GM19023 (cell line): ENCODE results near the gene CES2.
A peak's percentile ranks its signal among the peaks of the same experiment; 100 is the strongest.

Experiments used
- ATAC-seq: cut with Tn5 transposase; IDR thresholded peaks from one replicate; pipeline ENCODE4 v1.9.1; 2021; ENCODE audit warnings: mild to moderate bottlenecking, moderate library complexity; ENCODE audit not compliant: unreplicated experiment

Gene CES2

DNA sequence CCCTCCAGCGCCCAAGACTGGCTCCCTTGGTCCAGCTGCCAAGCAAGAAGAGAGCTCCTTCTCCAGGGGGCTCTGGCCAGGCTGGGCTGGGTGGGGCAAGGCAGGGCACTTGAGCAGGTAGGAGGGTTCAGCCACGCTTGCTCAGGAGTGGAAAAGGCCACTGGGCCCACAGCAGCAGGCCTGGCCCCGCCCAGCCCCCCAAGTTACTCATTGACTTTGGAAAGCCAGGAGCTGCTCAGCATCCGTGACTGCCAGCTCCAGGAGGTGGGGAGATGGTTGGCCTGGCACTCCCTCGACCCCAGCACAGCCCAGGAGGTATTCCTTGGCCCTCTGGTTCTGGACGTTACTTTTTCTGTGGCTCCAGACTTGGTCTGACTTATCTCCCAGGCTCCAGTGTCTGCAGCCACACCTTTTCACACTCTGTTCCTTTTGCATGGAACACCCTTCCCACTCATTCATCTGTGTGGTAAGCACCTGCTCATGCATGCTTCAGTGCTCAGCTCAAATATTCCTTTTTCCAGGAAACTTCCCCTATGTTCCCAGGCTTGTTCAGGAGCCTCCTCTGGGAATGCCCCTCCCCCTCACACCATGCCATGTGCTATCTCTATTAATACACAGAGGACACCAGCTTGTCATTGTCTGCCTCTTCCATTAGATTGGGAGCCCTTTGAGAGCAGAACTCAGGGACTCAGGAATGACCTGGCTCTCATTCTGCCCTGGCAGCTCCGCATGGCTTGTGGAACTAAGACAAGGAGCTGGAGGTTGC lies 16.3 kb upstream of the CES2 start, which contains the start of gene CDH16:
CDH16 (minus strand) TSS at position 83 of the 766 bp plus-strand sequence. CDS start 820 bp downstream, outside the sequence.
- no peak for ATAC-seq

DNA sequence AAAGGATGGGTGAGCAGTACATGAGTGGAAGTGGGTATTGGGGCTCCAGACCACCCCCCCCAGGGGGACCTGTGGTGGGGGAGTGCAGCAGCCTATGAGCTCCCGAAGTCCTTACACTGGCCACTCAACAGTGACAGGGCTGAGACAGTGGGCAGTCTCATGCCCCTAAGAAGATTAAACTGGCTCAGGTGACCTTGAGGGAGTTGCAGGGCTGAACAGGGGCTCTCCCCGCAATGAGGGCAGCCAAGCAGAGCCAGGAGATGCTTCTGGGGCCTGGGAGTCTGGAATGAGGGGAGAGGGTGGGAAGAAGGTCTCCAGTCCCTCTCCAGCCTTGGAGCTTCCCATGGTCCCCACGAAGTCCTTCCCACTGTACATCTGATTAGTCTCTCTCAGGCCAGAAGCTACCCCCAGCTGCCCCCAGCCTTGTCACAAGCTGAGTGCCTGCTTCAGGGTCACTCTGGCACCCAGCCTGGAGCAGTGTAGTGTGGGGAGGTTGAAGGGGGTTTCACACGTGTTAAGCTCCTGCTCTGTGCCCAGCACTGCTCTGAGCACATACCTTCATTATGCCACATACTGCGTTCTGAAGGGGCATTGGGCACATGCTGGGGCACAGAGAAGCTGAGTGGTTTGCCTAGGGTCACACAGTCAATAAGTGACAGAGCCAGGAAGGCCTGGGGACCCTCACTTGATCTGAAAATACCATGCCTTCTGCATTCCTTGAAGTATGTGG lies 15.6 kb upstream of the CES2 start:
- no peak for ATAC-seq

DNA sequence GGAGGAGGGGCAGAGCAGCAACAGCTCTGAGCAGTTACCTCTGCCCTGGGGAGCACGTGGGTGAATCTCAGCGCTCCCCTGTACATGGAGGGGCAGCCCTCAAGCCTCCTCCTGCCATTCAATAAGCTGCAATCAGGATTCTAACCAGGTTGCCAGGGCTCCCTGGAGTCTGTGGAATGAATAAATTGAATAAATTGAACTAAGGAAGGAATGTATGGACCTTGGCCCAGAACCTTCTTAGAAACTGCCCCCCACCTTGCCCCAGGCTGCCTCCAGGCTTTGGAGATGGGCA lies 15.1 kb upstream of the CES2 start:
- no peak for ATAC-seq

DNA sequence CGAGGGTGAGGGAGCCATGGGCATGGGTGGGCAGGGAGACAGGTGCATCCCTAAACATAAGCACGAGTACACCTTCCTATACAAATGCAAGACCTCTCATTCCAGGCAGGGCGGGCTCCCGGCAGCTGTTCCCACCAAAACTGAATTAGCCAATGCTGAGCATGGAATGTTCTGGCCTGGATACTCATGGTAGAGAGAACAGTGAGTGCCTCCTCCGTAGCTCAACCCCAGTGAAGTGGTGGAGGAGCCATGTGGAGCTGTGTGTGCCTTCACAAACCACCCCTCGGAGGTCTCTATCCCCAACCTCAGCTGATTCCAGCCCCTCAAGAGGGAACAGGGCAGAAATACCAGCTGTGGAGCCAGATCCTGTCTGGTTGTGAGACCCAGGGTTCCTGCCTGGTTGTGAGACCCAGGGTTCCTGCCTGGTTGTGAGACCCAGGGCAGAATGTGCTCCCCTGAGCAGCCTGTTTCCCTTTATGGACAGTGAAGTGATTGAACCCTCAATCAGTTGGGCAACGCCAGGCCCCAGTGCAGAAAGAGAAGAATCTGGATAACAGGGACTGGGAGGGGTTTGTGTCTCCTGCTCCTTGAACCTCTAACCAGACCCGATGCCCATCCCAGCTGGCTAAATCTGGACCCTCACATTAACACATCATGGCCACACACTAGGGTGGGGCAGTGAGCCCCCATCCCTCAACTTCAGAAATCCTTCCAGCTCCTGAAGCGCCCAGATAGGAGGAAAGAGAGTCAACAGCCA lies 14.2 kb upstream of the CES2 start:
- ATAC-seq = no peak

GRCh38 chr16:66921729-66922450 lies 13.4 kb upstream of the CES2 start:
- ATAC-seq = no peak

GRCh38 chr16:66923247-66923731 lies 12.0 kb upstream of the CES2 start:
- ATAC-seq = no peak

DNA sequence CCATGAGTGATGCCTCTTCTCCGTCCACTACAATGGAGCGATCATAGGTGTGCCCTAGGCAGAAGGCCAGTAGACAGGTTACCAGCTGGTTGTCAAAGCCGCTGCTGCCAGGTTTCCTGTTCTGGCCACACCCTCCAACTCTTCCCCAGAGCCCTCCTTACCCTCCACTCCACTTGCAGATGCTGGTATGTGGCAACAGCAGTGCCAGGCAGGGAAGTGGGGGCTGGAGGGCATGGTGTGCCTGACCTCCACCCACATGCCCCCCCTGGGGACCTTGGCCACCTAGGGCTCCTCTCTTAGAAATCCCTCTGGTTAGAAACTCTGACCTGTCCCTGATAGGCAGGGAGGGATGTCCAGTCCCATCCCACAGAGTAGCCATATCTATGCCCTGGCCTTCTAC lies 11.4 kb upstream of the CES2 start:
- no peak for ATAC-seq

DNA sequence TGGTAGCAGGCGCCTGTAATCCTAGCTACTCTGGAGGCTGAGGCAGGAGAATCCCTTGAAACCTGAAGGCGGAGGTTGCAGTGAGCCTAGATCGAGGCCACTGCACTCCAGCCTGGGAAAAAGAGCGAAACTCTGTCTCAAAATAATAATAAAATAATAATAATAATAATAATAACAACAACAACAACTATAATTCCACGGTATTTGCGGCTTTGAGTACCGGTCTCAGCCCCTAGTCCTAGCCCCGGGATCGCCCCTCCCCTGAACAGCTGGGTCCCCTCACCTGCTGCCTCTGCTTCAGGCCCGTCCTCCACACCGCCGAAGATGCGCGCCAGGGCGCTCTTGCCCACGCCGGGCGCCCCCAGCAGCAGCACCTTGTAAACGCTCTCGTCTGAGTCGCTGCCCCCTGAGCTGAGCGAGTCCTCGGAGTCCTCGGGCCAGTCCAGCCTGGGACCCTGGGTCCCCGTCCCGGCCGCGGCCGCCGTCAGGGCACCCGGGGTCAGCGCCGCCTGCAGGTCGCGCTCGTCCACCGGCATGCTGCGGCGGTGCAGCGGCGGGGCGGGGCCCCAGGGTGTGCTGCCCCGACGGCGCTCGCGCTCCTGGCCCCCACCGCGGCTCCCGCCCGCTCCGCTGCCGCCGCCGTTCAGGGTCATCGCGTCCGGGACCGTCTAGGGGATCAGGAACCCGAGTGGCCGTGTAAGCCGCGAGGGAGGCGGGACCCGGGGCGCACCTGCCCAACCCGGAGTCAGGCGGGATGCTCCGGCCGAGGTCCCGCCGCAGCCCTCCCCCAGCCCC lies 10.6 kb upstream of the CES2 start:
- peak; percentile 40 for ATAC-seq

DNA sequence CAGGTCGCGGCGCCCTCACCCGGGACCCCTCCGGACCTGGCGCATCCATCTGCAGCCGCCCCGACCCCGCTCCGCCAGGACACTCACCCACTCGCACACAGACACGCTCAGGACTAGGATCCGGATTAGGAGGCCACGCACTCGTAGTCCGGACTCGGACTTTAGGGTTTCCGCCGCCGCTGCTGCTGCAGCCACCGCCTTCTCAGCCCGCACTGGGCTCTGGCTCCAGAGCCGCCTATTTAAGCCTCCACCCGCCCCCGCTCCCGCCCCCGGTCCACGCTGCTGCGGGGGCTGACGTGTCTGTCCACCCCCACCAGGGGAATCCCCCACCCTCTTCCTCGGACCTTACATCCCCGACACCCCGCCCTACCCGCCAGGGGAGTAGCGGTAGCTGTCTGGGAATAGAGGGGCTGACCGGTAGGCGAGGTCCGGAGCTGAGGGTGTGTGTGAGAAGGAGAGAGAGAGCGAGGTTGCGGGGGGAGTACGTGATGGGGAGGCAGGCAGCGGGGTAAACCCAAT lies 9.9 kb upstream of the CES2 start, which contains the start of gene RRAD:
RRAD (minus strand) TSS at position 214 of the 519 bp plus-strand sequence. CDS start 356 bp downstream, outside the sequence.
- peak; percentile 32 for ATAC-seq

- no peak for ATAC-seq
Observed at GRCh38 chr16:66926171-66926947, 9.0 kb upstream of the CES2 start.

DNA sequence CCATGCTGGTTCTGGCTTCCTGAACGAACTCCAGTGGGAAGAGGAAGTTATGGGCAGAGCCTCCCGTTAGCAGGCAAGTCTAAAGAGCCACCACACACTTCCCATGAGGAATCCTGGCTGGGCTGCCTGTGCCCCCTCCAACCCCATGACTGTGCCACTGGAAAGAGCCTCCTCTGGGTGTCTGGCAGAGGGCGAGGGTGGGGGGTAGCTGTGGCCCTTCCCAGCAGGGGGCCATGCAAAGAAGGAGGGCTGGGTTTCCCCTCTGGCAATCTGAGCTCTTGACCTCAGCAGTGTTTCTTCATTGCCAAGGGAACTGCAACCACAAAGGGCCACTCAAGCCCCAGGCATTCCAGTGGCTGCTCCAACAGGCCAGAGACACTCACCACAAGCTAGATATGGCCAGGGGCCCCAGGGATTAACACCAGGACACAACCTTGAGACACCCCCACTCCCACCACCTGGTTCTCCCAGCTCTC lies 8.3 kb upstream of the CES2 start:
- ATAC-seq = no peak

GRCh38 chr16:66927918-66928649 lies 7.2 kb upstream of the CES2 start:
- ATAC-seq = no peak

DNA sequence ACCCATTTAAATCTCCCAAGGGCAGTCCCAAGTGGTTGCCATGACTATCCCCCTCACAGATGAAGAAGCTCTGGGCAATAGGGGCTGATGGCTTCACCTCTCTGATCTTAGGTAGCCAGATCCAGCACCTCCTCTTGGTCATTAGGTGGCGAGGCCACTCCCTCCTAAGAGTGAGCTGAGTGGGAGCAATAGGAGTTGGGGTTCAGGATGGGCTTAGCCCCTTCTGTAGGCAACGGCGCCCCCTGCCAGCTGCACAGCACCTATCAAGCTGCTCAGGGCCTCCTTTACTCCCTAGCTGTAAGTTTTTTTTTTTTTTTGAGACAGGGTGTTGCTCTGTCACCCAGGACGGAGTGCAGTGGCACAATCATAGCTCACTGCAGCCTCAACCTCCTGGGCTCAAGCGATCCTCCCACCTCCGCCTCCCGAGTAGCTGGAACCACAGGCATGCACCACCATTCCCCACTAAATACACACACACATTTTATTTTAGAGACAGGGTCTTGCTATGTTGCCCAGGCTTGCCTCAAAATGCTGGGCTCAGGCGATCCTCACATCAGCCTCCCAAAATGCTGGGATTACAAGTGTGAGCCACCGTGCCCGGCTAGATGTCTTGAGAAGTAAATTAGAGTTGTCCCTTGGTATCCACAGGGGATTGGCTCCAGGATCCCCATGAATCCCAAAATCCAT lies 6.5 kb upstream of the CES2 start:
- ATAC-seq = no peak

GRCh38 chr16:66930189-66930588 lies 5.1 kb upstream of the CES2 start:
- no peak for ATAC-seq

DNA sequence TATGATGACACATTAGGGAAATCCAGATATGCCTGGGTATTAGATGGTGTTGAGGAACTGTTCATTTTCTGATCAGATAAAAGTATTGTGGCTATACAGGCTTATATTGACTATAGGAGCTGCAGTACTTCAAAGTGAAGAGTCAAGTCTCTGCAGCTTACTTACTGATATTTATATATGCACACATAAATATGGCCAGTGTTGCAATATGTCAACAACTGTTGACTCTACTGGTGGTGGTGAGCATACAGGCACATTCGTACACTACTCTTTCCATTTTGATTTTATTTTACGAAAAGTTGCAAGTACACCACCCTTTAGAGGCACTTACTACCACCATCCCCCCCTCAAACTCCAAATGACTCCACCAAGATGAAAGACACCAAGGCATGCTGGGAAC lies 3.7 kb upstream of the CES2 start:
- no peak for ATAC-seq

GRCh38 chr16:66932076-66932475 lies 3.2 kb upstream of the CES2 start:
- no peak for ATAC-seq

DNA sequence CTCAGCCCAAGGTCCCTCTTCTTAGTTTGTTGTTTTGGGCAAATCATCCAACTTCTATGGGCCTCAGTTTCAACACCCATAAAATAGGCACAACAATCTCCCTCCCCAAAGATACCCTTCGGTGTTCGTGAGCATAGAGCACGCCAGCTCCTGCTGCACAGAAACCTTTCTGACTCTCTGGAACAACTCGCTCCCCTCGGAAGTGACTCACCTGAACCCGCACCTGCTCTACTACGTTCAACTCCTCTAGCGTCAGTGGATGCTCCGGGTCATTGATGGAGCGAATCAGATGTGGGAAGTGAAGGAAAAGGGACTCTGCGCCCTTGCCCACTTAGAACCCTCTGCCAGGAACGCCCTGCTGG lies 1.6 kb upstream of the CES2 start:
- peak; percentile 20 for ATAC-seq
